ENCODE measurements around the gene AKIRIN1. TPM values are rescaled to one million over a fixed set of nuclear protein-coding genes. Genes with fewer than 3 reads are reported as not detected.
"Not testable (repeated sequence)": the region's sequence is repeated elsewhere in the genome, so short reads cannot be mapped to it uniquely, and the experiment has no call there.

AKIRIN1 gene
- total and polyA plus RNA-seq, 10 donors, result 16.2 to 57.2 (median 42.3) TPM

DNA sequence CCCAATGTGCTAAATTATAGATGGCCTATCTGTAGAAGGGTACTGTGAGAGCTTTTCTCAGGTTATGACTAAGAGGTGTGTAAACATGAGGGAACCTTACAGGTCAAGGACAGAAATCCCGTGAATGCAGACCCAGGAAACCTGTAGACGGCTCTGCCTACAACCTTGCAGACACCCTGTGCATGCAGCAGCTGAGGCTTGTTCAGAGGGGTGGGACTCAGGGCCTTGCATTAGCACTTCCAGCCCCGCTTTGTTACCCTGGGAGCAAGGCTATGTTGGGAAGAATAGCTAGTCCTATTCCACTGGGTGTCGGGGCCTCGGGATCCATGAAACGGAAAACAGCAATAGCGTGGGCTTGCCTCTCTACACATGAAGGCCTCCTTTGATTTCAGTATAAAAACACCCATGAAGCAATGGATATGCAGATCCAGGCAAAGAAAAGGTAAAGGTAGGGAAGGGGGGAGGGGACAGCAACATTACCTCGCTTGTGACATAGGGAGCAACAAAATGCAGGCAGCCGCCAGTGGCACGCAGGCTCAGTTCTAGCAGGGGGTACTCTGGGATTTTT is 25.6 kb downstream of the AKIRIN1 start:
- WGBS, 5 donors, result 85 to 91% (median 89%) methylated on average over 10 of the region's 10 CpGs

DNA sequence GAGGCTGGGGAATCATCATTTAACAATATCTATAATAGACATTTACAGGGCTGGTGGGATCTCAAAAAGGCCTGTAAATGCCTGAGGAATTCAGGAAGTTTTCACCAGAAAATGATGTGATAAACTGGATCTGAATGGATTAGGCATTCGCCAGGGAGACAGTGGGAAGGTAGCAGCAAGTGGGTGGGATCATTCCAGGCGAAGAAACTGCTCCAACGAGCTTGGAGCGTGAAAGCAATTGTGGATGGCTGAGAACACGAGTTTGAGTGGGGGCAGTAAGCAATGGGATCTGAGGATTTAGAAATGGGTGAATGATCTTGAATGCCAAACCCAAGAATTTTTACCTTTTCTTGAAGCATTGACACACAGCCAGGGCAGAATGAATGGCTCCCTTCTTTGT is 26.2 kb downstream of the AKIRIN1 start:
- H3K4me1 ChIP-seq, result no peaks in the 10 kb centered on the region
- H3K9me3 ChIP-seq, result no peaks in the 10 kb centered on the region
- no peak overlapping the region for H3K4me3 ChIP-seq
- peaks cover 0 to 21% (median 0%) of the 10 kb centered on the region in 6 donors for H3K36me3 ChIP-seq
- intact Hi-C loops (cut with DNase I; ENCODE audit: low total_unique reads), result no loop called here
- no peak for DNase-seq
- WGBS, 5 donors, result 82 to 89% (median 83%) methylated on average over 5 of the region's 5 CpGs
- TF ChIP-seq POLR2A (IDR thresholded peaks at IDR 0.05) (no peak), POLR2AphosphoS5 (IDR thresholded peaks at IDR 0.05) (no peak)
- TF ChIP-seq, protein P1, sequence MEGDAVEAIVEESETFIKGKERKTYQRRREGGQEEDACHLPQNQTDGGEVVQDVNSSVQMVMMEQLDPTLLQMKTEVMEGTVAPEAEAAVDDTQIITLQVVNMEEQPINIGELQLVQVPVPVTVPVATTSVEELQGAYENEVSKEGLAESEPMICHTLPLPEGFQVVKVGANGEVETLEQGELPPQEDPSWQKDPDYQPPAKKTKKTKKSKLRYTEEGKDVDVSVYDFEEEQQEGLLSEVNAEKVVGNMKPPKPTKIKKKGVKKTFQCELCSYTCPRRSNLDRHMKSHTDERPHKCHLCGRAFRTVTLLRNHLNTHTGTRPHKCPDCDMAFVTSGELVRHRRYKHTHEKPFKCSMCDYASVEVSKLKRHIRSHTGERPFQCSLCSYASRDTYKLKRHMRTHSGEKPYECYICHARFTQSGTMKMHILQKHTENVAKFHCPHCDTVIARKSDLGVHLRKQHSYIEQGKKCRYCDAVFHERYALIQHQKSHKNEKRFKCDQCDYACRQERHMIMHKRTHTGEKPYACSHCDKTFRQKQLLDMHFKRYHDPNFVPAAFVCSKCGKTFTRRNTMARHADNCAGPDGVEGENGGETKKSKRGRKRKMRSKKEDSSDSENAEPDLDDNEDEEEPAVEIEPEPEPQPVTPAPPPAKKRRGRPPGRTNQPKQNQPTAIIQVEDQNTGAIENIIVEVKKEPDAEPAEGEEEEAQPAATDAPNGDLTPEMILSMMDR (IDR thresholded peaks at IDR 0.05 in 8 of 11, conservative IDR thresholded peaks at IDR 0.05 in 3 of 11), result no peak
- no peak overlapping the region for H3K27ac ChIP-seq
- no peaks in the 10 kb centered on the region for H3K27me3 ChIP-seq (replicated peaks in 1 of 7)

More for the DNA sequence above, 25.6 kb downstream of the AKIRIN1 start:
- intact Hi-C loops (cut with DNase I; ENCODE audit: low total_unique reads), result no loop called here
- H3K4me3 ChIP-seq, result no peak overlapping the region
- H3K4me1 ChIP-seq, result no peaks in the 10 kb centered on the region
- H3K27ac ChIP-seq, result no peak overlapping the region
- peaks cover 0 to 27% (median 3%) of the 10 kb centered on the region in 6 donors for H3K36me3 ChIP-seq
- TF ChIP-seq POLR2AphosphoS5 (IDR thresholded peaks at IDR 0.05) (no peak), POLR2A (IDR thresholded peaks at IDR 0.05) (no peak)
- TF ChIP-seq, protein P1 (IDR thresholded peaks at IDR 0.05 in 8 of 11, conservative IDR thresholded peaks at IDR 0.05 in 3 of 11), result no peak
- no peaks in the 10 kb centered on the region for H3K27me3 ChIP-seq (replicated peaks in 1 of 7)
- no peak for DNase-seq
- H3K9me3 ChIP-seq, result no peaks in the 10 kb centered on the region

DNA sequence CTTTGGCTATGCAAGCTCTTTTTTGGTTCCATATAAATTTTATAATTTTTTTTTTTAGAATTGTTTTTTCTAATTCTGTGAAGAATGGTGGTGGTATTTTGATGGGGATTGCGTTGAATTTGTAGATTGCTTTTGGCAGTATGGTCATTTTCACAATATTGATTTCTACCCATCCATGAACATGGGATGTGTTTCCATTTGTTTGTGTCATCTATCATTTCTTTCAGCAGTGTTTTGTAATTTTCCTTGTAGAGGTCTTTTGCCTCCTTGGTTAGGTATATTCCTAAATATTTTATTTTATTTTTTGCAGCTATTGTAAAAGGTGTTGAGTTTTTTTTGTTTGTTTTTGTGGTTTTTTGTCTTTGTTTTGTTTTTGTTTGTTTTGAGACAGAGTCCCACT is 29.4 kb downstream of the AKIRIN1 start:
- H3K9me3 ChIP-seq; H3K4me3 ChIP-seq; intact Hi-C loops (cut with DNase I; ENCODE audit: low total_unique reads); H3K27ac ChIP-seq; H3K4me1 ChIP-seq; H3K36me3 ChIP-seq; H3K27me3 ChIP-seq (replicated peaks in 1 of 7); DNase-seq: not testable (repeated sequence)
- 46 to 97% (median 86%) methylated on average over 1 of the region's 1 CpG for WGBS, 5 donors

DNA sequence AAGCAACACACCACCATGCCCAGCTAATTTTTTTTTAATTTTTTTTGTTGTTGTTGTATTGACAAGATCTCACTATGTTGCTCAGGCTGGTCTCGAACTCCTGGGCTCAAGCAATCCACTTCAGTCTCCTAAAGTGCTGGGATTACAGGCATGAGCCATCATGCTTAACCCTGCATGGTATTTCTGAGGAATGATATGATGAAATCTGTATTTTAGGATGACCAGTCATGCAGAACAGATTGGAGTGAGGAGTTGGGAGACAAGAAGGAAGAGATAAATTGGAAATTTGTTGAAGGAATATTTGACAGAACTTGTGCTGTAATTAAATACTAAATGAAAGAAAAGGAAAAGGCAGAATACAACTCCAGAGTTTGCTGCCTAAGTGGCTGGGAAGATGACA is 30.4 kb downstream of the AKIRIN1 start:
- Histone ChIP-seq H3K27ac (no peak overlapping the region), H3K4me1 (peaks cover 3 to 8% (median 7%) of the 10 kb centered on the region in 6 donors), H3K27me3 (replicated peaks in 1 of 7) (no peaks in the 10 kb centered on the region), H3K36me3 (no peaks in the 10 kb centered on the region), H3K9me3 (no peaks in the 10 kb centered on the region), H3K4me3 (no peak overlapping the region)
- 54 to 91% (median 70%) methylated on average over 1 of the region's 1 CpG for WGBS, 5 donors
- TF ChIP-seq, protein P1 (IDR thresholded peaks at IDR 0.05 in 8 of 11, conservative IDR thresholded peaks at IDR 0.05 in 3 of 11), result no peak
- TF ChIP-seq POLR2AphosphoS5 (IDR thresholded peaks at IDR 0.05), result no peak
- no peak for DNase-seq
- intact Hi-C loops (cut with DNase I; ENCODE audit: low total_unique reads), result no loop called here

DNA sequence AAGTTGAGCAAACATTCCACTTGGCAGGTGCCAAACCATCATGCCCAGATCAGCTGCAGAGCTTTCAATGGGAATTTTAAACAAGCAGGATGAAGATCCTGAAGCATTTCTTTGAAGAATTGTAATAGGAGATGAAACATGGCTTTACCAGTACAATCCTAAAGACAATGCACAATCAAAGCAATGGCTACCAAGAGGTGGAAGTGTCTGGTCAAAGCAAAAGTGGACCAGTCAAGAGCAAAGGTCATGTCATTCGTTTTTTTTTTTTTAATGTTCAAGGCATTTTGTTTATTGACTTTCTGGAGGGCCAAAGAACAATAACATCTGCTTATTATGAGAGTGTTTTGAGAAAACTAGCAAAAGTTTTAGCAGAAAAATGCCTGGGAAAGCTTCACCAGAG is 32.1 kb downstream of the AKIRIN1 start:
- no peaks in the 10 kb centered on the region for H3K9me3 ChIP-seq
- 55 to 64% (median 61%) methylated on average over 1 of the region's 1 CpG for WGBS, 5 donors
- no peak overlapping the region for H3K27ac ChIP-seq
- no peak for DNase-seq
- TF ChIP-seq, protein P1 (IDR thresholded peaks at IDR 0.05 in 8 of 11, conservative IDR thresholded peaks at IDR 0.05 in 3 of 11), result no peak
- TF ChIP-seq POLR2AphosphoS5 (IDR thresholded peaks at IDR 0.05) (no peak), POLR2A (IDR thresholded peaks at IDR 0.05) (no peak)
- H3K4me1 ChIP-seq, result peaks cover 3 to 22% (median 14%) of the 10 kb centered on the region in 6 donors
- no peaks in the 10 kb centered on the region for H3K27me3 ChIP-seq (replicated peaks in 1 of 7)
- intact Hi-C loops (cut with DNase I; ENCODE audit: low total_unique reads), result no loop called here
- H3K4me3 ChIP-seq, result no peak overlapping the region
- H3K36me3 ChIP-seq, result peaks cover 0 to 1% (median 0%) of the 10 kb centered on the region in 6 donors

Measured in spleen (tissue), 11 donors.